A549 treated with Hydrocortisone at 1 μM for 4 hours (cell line): ENCODE results near the gene PTPRU. TPM values are rescaled to one million over a fixed set of nuclear protein-coding genes. Genes with fewer than 3 reads are reported as not detected.

Source experiments
- total RNA-seq: library from RNA; stranded (reverse); fragments of 200-300 nt; extraction: Qiagen RNA extraction; gene quantifications from 5 replicates; pipeline ENCODE4 v1.2.3, GENCODE V29; 2022

PTPRU gene
- 7.2 to 9.1 TPM (median 8.4 TPM) in 5 replicates for total RNA-seq

DNA sequence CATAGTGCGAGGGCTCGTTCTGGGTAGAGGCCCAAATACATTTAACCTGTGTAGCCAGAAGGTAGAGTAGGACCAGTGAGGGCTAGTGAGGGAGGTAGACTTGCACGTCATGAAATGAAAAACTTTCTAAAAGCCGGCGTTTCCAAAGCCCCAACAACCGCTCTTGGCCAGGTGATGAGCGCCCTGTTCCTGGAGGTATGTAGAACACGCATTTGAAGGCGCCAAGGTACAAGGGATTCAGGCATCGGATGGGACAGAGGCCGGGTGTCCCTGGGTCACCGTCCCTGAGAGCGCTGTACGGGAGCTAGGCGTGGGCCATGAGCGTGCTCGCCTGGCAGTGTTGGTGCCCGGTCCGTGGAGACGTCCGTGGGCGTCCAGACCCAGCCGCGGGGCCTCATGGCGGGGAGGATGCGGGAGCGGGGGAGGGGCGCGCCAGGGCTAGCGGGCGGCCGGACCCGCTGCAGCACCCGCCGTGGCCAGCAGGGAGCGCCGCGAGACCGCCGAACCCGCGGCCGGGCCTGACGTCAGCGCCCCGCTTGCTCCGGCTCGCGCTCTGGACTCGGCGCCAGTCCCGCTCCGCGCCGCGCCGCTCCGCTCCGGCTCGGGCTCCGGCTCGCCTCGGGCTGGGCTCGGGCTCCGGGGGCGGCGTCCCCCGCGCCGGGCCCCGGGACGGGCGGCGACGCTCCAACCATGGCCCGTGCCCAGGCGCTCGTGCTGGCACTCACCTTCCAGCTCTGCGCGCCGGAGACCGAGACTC, at the start of gene PTPRU:
Gene PTPRU (plus strand): TSS at position 568 of the 757 bp plus-strand sequence. CDS start 123 bp downstream, at position 691.

DNA sequence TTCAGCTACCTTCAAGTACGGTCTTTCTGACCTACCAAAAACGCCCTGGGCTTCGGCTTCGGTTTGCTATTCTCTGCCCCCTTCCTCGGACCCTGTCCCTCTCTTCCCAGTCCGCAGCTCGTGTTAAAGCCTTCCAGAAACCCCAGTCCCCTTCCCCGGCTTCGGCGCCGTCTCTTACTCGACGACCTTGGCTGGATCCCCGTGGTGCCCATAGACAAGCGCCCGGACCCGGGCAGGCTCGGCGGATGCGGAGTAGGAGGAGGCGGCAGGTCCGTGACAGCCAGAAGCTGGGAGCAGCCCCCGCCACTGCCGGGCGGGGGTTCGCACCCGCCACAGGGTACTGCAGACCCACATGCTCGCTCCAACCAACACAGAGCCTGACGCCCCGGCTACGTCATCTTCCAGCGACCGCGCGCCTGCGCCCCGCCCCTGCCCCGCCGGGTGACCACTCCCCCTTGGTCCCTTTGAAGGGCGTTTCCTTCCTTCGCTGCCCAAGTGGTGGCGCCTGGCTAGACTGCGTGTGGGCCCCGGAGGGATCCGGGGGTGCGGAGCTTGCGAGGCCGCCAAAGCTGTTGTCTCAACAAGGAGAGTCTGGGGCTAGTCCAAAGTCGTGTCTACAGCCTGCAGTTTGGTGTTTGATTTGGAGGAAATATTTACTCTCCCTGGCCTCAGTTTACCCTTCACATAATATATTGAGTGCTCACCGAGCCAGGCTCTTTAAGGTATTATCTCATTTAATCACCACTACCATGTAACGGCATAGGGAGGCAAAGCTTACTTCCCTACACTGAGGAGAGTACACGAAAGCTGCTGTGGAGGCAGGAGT, 5.6 kb upstream of the PTPRU start, which contains the start of gene MECR:
Gene MECR (minus strand): TSS at position 382 of the 826 bp plus-strand sequence. CDS start 28 bp downstream, at position 354.

Other genes starting within 250 kb of the PTPRU start
- gene TMEM200B, start 112.6 kb upstream of the PTPRU start, total RNA-seq = 0.08 to 0.20 TPM (median 0.08 TPM) in 5 replicates
- gene SRSF4, start 54.6 kb upstream of the PTPRU start, total RNA-seq = 43.4 to 49.8 TPM (median 45.1 TPM) in 5 replicates
- gene MECR, start 5.6 kb upstream of the PTPRU start, total RNA-seq = 17.6 to 23.3 TPM (median 22.1 TPM) in 5 replicates